ENCODE results near the gene TXNDC17.
"Not testable (repeated sequence)": the region's sequence is repeated elsewhere in the genome, so short reads cannot be mapped to it uniquely, and the experiment has no call there.

TXNDC17 gene

DNA sequence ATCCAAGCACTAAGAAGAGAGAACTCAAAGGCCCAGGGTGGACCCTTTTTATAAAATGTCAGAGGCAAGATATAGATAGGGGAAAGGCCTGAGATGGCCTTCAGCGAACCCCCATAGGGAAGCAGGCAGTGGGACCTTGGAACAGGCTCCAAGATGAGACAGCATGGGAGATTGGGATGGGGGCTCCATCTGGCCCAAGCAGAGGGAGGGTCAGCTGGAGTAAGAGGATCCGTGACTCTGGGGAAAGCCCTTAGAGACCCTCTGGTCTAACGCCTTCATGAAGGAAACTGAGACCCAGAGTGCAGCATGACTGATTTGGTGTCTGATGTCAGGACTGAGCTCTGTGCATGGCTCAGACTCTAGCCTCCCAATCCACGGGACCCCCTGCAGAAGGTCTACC, 41.5 kb downstream of the TXNDC17 start:
- no peak for DNase-seq (ENCODE audit: extremely low read depth in 1 of 2, low read depth in 1 of 2)

DNA sequence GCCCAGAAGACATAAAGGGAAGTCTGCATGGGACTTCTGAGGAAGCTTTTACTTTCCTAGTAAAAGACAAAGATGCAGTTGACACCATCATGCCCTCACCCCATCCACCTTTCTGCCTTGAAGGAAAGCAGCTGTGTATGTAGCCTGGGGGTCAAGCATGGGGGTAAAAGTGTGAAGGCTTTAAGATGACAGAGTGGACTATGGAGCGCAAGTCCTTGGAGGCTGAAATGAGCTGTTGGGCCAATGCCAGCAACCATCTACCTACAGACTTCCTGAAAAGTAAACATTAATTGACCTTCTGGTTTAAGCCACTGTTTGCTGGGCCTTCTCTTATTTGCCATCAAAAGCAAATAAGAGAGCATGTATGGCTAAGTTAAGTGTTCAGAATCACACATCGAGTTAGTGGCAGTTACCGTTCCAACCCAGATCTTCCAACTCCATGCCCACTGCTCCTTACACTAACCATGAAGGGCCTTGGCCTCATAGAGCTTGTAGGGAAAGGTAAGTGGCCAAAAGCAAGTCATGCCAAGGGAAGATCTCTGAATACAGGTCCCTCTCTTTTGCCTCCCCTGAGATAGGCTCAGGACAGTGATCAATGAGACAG, 42.3 kb downstream of the TXNDC17 start:
- DNase-seq (ENCODE audit: extremely low read depth in 1 of 2, low read depth in 1 of 2): no peak

- DNase-seq (ENCODE audit: extremely low read depth in 1 of 2, low read depth in 1 of 2): no peak
Measured at GRCh38 chr17:6683730-6684459, 43.0 kb downstream of the TXNDC17 start.

- no peak for DNase-seq (ENCODE audit: extremely low read depth in 1 of 2, low read depth in 1 of 2)
Measured at GRCh38 chr17:6684460-6684783, 43.6 kb downstream of the TXNDC17 start.

GRCh38 chr17:6684881-6685767, 44.3 kb downstream of the TXNDC17 start:
- no peak for DNase-seq (ENCODE audit: extremely low read depth in 1 of 2, low read depth in 1 of 2)

DNA sequence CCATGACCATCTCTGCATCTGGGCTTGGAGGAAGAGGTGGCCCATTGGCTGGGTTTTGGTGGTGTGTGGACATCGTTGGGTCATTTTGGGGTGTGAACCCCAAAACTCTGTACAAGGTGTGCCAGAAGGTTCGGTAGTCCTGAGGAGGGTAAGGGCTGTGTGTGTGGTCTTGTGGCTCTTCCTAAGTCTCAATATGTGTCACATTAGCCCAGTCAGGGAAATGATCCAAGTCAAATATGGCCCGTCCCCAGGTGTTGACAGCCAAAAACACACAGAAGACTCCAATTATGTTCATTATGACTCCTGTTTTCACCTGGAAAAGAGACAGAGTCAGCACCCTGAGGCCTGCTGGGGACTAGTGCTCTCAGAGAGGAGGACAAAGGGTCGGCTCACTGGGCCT, 45.2 kb downstream of the TXNDC17 start:
- no peak for DNase-seq (ENCODE audit: extremely low read depth in 1 of 2, low read depth in 1 of 2)

DNA sequence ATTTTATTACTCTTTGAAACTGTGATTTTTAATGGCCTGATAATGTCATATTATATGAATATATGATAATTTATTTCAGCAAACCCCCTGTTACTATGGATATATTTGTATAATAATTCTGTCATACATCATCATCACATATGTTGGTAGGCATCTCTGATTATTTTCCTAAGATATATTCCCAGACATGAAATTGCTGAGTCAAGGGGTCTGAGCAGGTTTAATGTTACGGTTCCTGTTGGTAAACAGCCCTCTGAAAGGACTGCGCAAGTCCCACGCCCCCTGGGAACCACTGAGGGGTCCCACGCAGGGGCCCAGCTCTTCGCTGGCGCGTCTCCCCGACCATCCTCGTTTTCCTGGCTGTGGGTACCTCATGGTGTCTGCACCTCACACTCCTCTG, 48.1 kb downstream of the TXNDC17 start:
- no peak for DNase-seq (ENCODE audit: extremely low read depth in 1 of 2, low read depth in 1 of 2)

DNA sequence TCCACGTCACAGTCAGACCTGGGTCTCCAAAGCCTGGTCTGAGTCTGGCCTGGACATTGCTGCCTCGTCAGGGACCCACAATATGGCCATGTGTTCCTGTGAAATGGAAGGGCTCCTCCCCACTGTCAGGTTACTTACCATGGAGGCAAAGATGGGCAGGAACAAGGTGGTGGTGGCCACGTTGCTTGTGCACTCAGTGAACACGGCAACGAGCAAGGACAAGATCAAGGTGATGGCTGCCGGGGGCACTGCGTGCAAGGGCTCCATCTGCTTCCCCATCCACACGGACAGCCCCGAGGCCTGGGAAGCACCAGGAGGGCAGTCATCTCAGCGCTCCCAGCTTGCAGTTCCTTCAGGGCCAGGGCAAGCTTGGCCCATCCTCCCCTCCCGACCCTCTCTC, 49.8 kb downstream of the TXNDC17 start:
- DNase-seq (ENCODE audit: extremely low read depth in 1 of 2, low read depth in 1 of 2): no peak

DNA sequence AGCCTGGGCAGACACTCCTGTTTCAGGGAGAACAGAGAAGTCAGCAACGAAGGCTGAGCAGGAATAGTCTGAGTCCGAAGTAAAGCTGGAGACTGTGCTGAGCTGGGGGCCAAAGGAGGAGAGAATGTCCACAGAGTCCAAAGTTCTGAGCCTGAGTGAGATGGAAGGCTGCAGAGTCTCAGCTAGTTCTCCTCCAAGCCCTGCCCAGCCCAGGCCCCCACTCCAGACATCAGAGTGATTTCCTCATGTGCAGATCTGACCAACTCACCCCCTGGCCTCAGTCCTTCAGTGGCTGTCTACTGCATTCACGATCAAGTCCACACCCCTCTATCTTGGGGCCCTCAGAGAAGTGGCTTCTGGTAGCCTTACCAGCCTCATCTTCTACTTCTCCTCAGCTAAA, 50.7 kb downstream of the TXNDC17 start:
- DNase-seq (ENCODE audit: extremely low read depth in 1 of 2, low read depth in 1 of 2): no peak

- not testable (repeated sequence) for DNase-seq (ENCODE audit: extremely low read depth in 1 of 2, low read depth in 1 of 2)
Measured at GRCh38 chr17:6691958-6692357, 51.1 kb downstream of the TXNDC17 start.

Measured in activated CD8-positive, alpha-beta memory T cell treated with anti-CD3 and anti-CD28 coated beads for 1 hour (primary cell).